ENCODE data around the gene PCNP.
"Not testable (repeated sequence)": the region's sequence is repeated elsewhere in the genome, so short reads cannot be mapped to it uniquely, and the experiment has no call there.

PCNP gene

GRCh38 chr3:101588616-101589015, 14.6 kb downstream of the PCNP start:
- Histone ChIP-seq H3K4me2 (ENCODE audit: insufficient read depth, low read length) (no peak overlapping the region), H3K27ac (ENCODE audit: low read length) (no peak overlapping the region), H3K4me1 (ENCODE audit: insufficient read depth, low read length) (no peaks in the 10 kb centered on the region), H3K9me3 (ENCODE audit: insufficient read depth, low read length, severe bottlenecking) (no peaks in the 10 kb centered on the region), H3K9ac (ENCODE audit: low read depth, low read length) (no peak overlapping the region), H4K20me1 (ENCODE audit: insufficient read depth, low read length) (peaks cover 26% of the 10 kb centered on the region), H3K27me3 (ENCODE audit: insufficient read depth, low read length, poor library complexity) (no peaks in the 10 kb centered on the region), H3K4me3 (ENCODE audit: low read depth in 1 of 2, low read length in 2 of 2) (no peak overlapping the region), H3K79me2 (ENCODE audit: insufficient read depth, low read length) (peaks cover 47% of the 10 kb centered on the region), H3K36me3 (ENCODE audit: insufficient read depth, low read length) (peaks cover 83% of the 10 kb centered on the region), H2AFZ (ENCODE audit: low read depth, low read length) (no peak overlapping the region)
- TF ChIP-seq CTCF (IDR thresholded peaks at IDR 0.05; ENCODE audit: borderline replicate concordance, extremely low read depth, low read length, poor library complexity, severe bottlenecking) (no peak), EZH2 (IDR thresholded peaks at IDR 0.05; ENCODE audit: borderline replicate concordance, low read depth, low read length, severe bottlenecking) (no peak)
- no peak for DNase-seq
- no peak for ATAC-seq (ENCODE audit: insufficient read depth, low read depth)

- Histone ChIP-seq H3K27me3 (ENCODE audit: insufficient read depth, low read length, poor library complexity) (no peaks in the 10 kb centered on the region), H3K36me3 (ENCODE audit: insufficient read depth, low read length) (peaks cover 85% of the 10 kb centered on the region), H3K4me1 (ENCODE audit: insufficient read depth, low read length) (no peaks in the 10 kb centered on the region), H2AFZ (ENCODE audit: low read depth, low read length) (no peak overlapping the region), H3K4me3 (ENCODE audit: low read depth in 1 of 2, low read length in 2 of 2) (no peak overlapping the region), H3K9me3 (ENCODE audit: insufficient read depth, low read length, severe bottlenecking) (no peaks in the 10 kb centered on the region), H4K20me1 (ENCODE audit: insufficient read depth, low read length) (peaks cover 12% of the 10 kb centered on the region), H3K79me2 (ENCODE audit: insufficient read depth, low read length) (peaks cover 25% of the 10 kb centered on the region), H3K27ac (ENCODE audit: low read length) (no peak overlapping the region), H3K9ac (ENCODE audit: low read depth, low read length) (no peak overlapping the region), H3K4me2 (ENCODE audit: insufficient read depth, low read length) (no peak overlapping the region)
- TF ChIP-seq EZH2 (IDR thresholded peaks at IDR 0.05; ENCODE audit: borderline replicate concordance, low read depth, low read length, severe bottlenecking): no peak
- TF ChIP-seq CTCF (IDR thresholded peaks at IDR 0.05; ENCODE audit: borderline replicate concordance, extremely low read depth, low read length, poor library complexity, severe bottlenecking): no peak
- no peak for DNase-seq
- ATAC-seq (ENCODE audit: insufficient read depth, low read depth): no peak
Observed at GRCh38 chr3:101591071-101591470, 17.1 kb downstream of the PCNP start.

- Histone ChIP-seq H3K9me3 (ENCODE audit: insufficient read depth, low read length, severe bottlenecking) (no peaks in the 10 kb centered on the region), H3K4me2 (ENCODE audit: insufficient read depth, low read length) (no peak overlapping the region), H2AFZ (ENCODE audit: low read depth, low read length) (no peak overlapping the region), H3K9ac (ENCODE audit: low read depth, low read length) (no peak overlapping the region), H3K27me3 (ENCODE audit: insufficient read depth, low read length, poor library complexity) (no peaks in the 10 kb centered on the region), H3K4me3 (ENCODE audit: low read depth in 1 of 2, low read length in 2 of 2) (no peak overlapping the region), H3K36me3 (ENCODE audit: insufficient read depth, low read length) (no peaks in the 10 kb centered on the region; the same call in 1 of the 2 replicates), H3K4me1 (ENCODE audit: insufficient read depth, low read length) (no peaks in the 10 kb centered on the region), H3K27ac (ENCODE audit: low read length) (no peak overlapping the region), H4K20me1 (ENCODE audit: insufficient read depth, low read length) (no peaks in the 10 kb centered on the region), H3K79me2 (ENCODE audit: insufficient read depth, low read length) (no peaks in the 10 kb centered on the region)
- TF ChIP-seq EZH2 (IDR thresholded peaks at IDR 0.05; ENCODE audit: borderline replicate concordance, low read depth, low read length, severe bottlenecking) (no peak), CTCF (IDR thresholded peaks at IDR 0.05; ENCODE audit: borderline replicate concordance, extremely low read depth, low read length, poor library complexity, severe bottlenecking) (no peak)
- DNase-seq (no peak), ATAC-seq (ENCODE audit: insufficient read depth, low read depth) (no peak; the same call in 2 of the 3 replicates)
Observed at GRCh38 chr3:101602731-101603130, 28.8 kb downstream of the PCNP start.

- ATAC-seq (ENCODE audit: insufficient read depth, low read depth): no peak
- TF ChIP-seq CTCF (IDR thresholded peaks at IDR 0.05; ENCODE audit: borderline replicate concordance, extremely low read depth, low read length, poor library complexity, severe bottlenecking): no peak
- TF ChIP-seq EZH2 (IDR thresholded peaks at IDR 0.05; ENCODE audit: borderline replicate concordance, low read depth, low read length, severe bottlenecking): no peak
Observed at GRCh38 chr3:101603184-101603583, 29.2 kb downstream of the PCNP start.

GRCh38 chr3:101605398-101605797, 31.4 kb downstream of the PCNP start:
- H3K36me3 ChIP-seq (ENCODE audit: insufficient read depth, low read length); H3K27ac ChIP-seq (ENCODE audit: low read length); H3K9ac ChIP-seq (ENCODE audit: low read depth, low read length); H3K27me3 ChIP-seq (ENCODE audit: insufficient read depth, low read length, poor library complexity); H2AFZ ChIP-seq (ENCODE audit: low read depth, low read length); DNase-seq; H3K9me3 ChIP-seq (ENCODE audit: insufficient read depth, low read length, severe bottlenecking); H4K20me1 ChIP-seq (ENCODE audit: insufficient read depth, low read length); H3K79me2 ChIP-seq (ENCODE audit: insufficient read depth, low read length); H3K4me3 ChIP-seq (ENCODE audit: low read depth in 1 of 2, low read length in 2 of 2); ATAC-seq (ENCODE audit: insufficient read depth, low read depth); H3K4me1 ChIP-seq (ENCODE audit: insufficient read depth, low read length); H3K4me2 ChIP-seq (ENCODE audit: insufficient read depth, low read length): not testable (repeated sequence)

More at GRCh38 chr3:101603184-101603583, 29.2 kb downstream of the PCNP start:
- Histone ChIP-seq H3K27me3 (ENCODE audit: insufficient read depth, low read length, poor library complexity) (no peaks in the 10 kb centered on the region), H3K36me3 (ENCODE audit: insufficient read depth, low read length) (no peaks in the 10 kb centered on the region; the same call in 1 of the 2 replicates), H3K4me2 (ENCODE audit: insufficient read depth, low read length) (no peak overlapping the region), H3K9me3 (ENCODE audit: insufficient read depth, low read length, severe bottlenecking) (no peaks in the 10 kb centered on the region), H2AFZ (ENCODE audit: low read depth, low read length) (no peak overlapping the region), H4K20me1 (ENCODE audit: insufficient read depth, low read length) (no peaks in the 10 kb centered on the region), H3K4me1 (ENCODE audit: insufficient read depth, low read length) (no peaks in the 10 kb centered on the region), H3K9ac (ENCODE audit: low read depth, low read length) (no peak overlapping the region), H3K27ac (ENCODE audit: low read length) (no peak overlapping the region), H3K4me3 (ENCODE audit: low read depth in 1 of 2, low read length in 2 of 2) (no peak overlapping the region), H3K79me2 (ENCODE audit: insufficient read depth, low read length) (no peaks in the 10 kb centered on the region)
- no peak for DNase-seq

All from DND-41 (cell line).